Uterus (tissue), 2 donors: ENCODE data around the gene GMCL1.

Source experiments
- CTCF ChIP-seq, 4 experiments: fragments of 200-600 bp in 2 of 4; fragments of 450-650 bp in 2 of 4; sonication (generic) in 2 of 4; IDR thresholded peaks; one replicate each; pipeline ENCODE4 v1.5.1; 2016 to 2019; ENCODE audit warnings: antibody characterized with exemption in 4 of 4, mild to moderate bottlenecking in 2 of 4, moderate library complexity in 1 of 4
- POLR2A ChIP-seq, 2 donors: fragments of 450-650 bp; IDR thresholded peaks; one replicate each; pipeline ENCODE4 v1.6.1; 2016; ENCODE audit warnings: antibody characterized with exemption in 2 of 2, mild to moderate bottlenecking in 1 of 2, moderate library complexity in 1 of 2

GRCh38 chr2:69889302-69889701 lies 59.8 kb downstream of the GMCL1 start:
- TF ChIP-seq CTCF (IDR thresholded peaks at IDR 0.05) (no peak), POLR2A (IDR thresholded peaks at IDR 0.05) (no peak)
